Activated CD8-positive, alpha-beta T cell treated with anti-CD3 and anti-CD28 coated beads for 36 hours (primary cell): ENCODE data around the gene MSANTD3. TPM values are rescaled to one million over a fixed set of nuclear protein-coding genes. Genes with fewer than 3 reads are reported as not detected.

ENCODE experiments used
- ATAC-seq: fragments of 200-7000 bp; cut with Tn5 transposase; one replicate; pipeline ENCODE4 v1.10.0; 2021; ENCODE audit warnings: mild to moderate bottlenecking, moderate library complexity
- CTCF ChIA-PET: fragments of 350-600 bp; sonication (Branson Sonifier 250); formaldehyde crosslinking; loops from one replicate; lab custom pipeline; 2021; ENCODE audit warnings: antibody characterized with exemption; lab: Charles Lee
- POLR2A ChIA-PET: fragments of 350-600 bp; sonication (Branson Sonifier 250); formaldehyde crosslinking; loops from one replicate; lab custom pipeline; 2021; ENCODE audit warnings: antibody characterized with exemption; lab: Charles Lee
- DNase-seq: peaks from one replicate; pipeline ENCODE4 v3.0.0-alpha.2; 2020
- H3K27ac Mint-ChIP-seq: one replicate; pipeline ENCODE4 v1.8.0; 2021; ENCODE audit warnings: mild to moderate bottlenecking, mixed read lengths
- H3K27me3 Mint-ChIP-seq: one replicate; pipeline ENCODE4 v1.8.0; 2021; ENCODE audit warnings: mixed read lengths
- H3K36me3 Mint-ChIP-seq: one replicate; pipeline ENCODE4 v1.8.0; 2021; ENCODE audit warnings: low read depth, mixed read lengths
- H3K4me1 Mint-ChIP-seq: one replicate; pipeline ENCODE4 v1.8.0; 2021; ENCODE audit warnings: low read depth, mixed read lengths
- H3K4me3 Mint-ChIP-seq: one replicate; pipeline ENCODE4 v1.8.0; 2021; ENCODE audit warnings: mild to moderate bottlenecking, moderate library complexity, mixed read lengths
- H3K9me3 Mint-ChIP-seq: one replicate; pipeline ENCODE4 v1.8.0; 2021; ENCODE audit warnings: mixed read lengths
- CTCF ChIP-seq: fragments of 200-600 bp; IDR thresholded peaks from one replicate; pipeline ENCODE4 v1.8.0; 2022; ENCODE audit warnings: antibody characterized with exemption, mild to moderate bottlenecking
- intact Hi-C: fragments of 100-400 bp; cut with micrococcal nuclease; formaldehyde crosslinking; loops from one replicate; pipeline ENCODE4 v1.10.0; 2022
- total RNA-seq, 2 experiments: library from RNA; stranded (reverse); gene quantifications; one replicate each; pipeline ENCODE4 v1.2.3, GENCODE V29; 2021

MSANTD3 gene
- total RNA-seq, 2 experiments from 2014 or later: 13.3 to 14.6 TPM

- ATAC-seq (peak; percentile 88), DNase-seq (peak; percentile 73)
- intact Hi-C loops: no loop called here
- POLR2A ChIA-PET: interaction anchor here (0.5 kb wide), 1 partner anchor 42 kb away, joined by 3 read pairs; no protein-coding TSS in a partner anchor
- CTCF ChIA-PET: interaction anchor here (0.7 to 1.5 kb wide), 4 partner anchors 32 to 149 kb away, joined by 3 to 5 read pairs (median 3); no protein-coding TSS in a partner anchor
- peaks cover 3% of the 10 kb centered on the region for H3K4me1 Mint-ChIP-seq
- no peak for TF ChIP-seq CTCF
- H3K36me3 Mint-ChIP-seq: no peaks in the 10 kb centered on the region
- H3K27me3 Mint-ChIP-seq: peaks cover 25% of the 10 kb centered on the region
- peak within 1 kb of the TSS; percentile 46 for H3K4me3 Mint-ChIP-seq
- H3K27ac Mint-ChIP-seq: no peak within 1 kb of the TSS
- H3K9me3 Mint-ChIP-seq: no peaks in the 10 kb centered on the region
Measured at GRCh38 chr9:100472788-100473275, 45.9 kb downstream of the MSANTD3 start, which contains the start of gene TMEFF1. TSS of gene TMEFF1 (plus strand) at chr9:100473149. CDS start at chr9:100473545, 396 bp downstream.

GRCh38 chr9:100473276-100474081 is 46.5 kb downstream of the MSANTD3 start:
- Mint-ChIP-seq H3K4me3 (peak overlapping the region; percentile 46), H3K36me3 (no peaks in the 10 kb centered on the region), H3K27ac (no peak overlapping the region), H3K4me1 (peaks cover 3% of the 10 kb centered on the region), H3K9me3 (no peaks in the 10 kb centered on the region), H3K27me3 (peaks cover 25% of the 10 kb centered on the region)
- ChIA-PET CTCF (interaction anchor here (0.7 to 1.5 kb wide), 4 partner anchors 33 to 150 kb away, joined by 3 to 5 read pairs (median 3); no protein-coding TSS in a partner anchor), POLR2A (interaction anchor here (0.5 kb wide), 1 partner anchor 43 kb away, joined by 3 read pairs; no protein-coding TSS in a partner anchor)
- ATAC-seq (peak; percentile 70), DNase-seq (peak; percentile 52)
- TF ChIP-seq CTCF: no peak
- intact Hi-C loops: no loop called here

GRCh38 chr9:100474082-100474923 is 47.4 kb downstream of the MSANTD3 start:
- Mint-ChIP-seq H3K4me1 (peaks cover 3% of the 10 kb centered on the region), H3K27ac (no peak overlapping the region), H3K36me3 (no peaks in the 10 kb centered on the region), H3K4me3 (peak overlapping the region; percentile 46), H3K9me3 (no peaks in the 10 kb centered on the region), H3K27me3 (peaks cover 27% of the 10 kb centered on the region)
- DNase-seq (peak; percentile 17), ATAC-seq (no peak)
- intact Hi-C loops: no loop called here
- no peak for TF ChIP-seq CTCF
- POLR2A ChIA-PET: no interaction called here
- CTCF ChIA-PET: no interaction called here

- ATAC-seq (no peak), DNase-seq (no peak)
- CTCF ChIA-PET: no interaction called here
- POLR2A ChIA-PET: no interaction called here
- H3K4me3 Mint-ChIP-seq: no peak overlapping the region
- peaks cover 32% of the 10 kb centered on the region for H3K27me3 Mint-ChIP-seq
- H3K4me1 Mint-ChIP-seq: peaks cover 3% of the 10 kb centered on the region
- intact Hi-C loops: no loop called here
- no peak for TF ChIP-seq CTCF
- H3K9me3 Mint-ChIP-seq: peaks cover 4% of the 10 kb centered on the region
- no peaks in the 10 kb centered on the region for H3K36me3 Mint-ChIP-seq
- H3K27ac Mint-ChIP-seq: no peak overlapping the region
Measured at GRCh38 chr9:100474924-100475276, 48.0 kb downstream of the MSANTD3 start.
